ENCODE data around the gene SOX10. TPM values are rescaled to one million over a fixed set of nuclear protein-coding genes. Genes with fewer than 3 reads are reported as not detected.

Gene SOX10
- total RNA-seq, 1 experiment from 2014 or later: not detected

DNA sequence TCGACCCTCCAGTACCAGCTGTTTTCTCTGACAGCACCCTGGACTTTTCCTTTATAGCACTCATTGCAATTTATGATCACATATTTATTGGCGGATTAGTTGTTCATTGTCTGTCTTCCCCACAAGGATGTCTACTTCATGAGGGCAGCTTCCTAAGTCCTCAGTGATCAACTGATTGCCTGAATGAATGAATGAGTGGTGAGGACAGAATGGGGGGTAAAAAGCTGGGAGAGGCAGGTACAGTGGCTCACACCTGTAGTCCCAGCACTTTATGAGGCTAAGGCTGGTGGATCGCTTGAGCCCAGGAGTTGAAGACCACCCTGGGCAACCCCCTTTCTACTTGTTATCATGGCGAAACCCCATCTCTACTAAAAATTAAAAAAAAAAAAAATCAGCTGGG, 11.1 kb upstream of the SOX10 start:
- H3K9ac ChIP-seq (ENCODE audit: low read length): no peak overlapping the region
- no peaks in the 10 kb centered on the region for H4K20me1 ChIP-seq (ENCODE audit: insufficient read depth)
- TF ChIP-seq CBX3 (IDR thresholded peaks at IDR 0.05; ENCODE audit: low read depth): no peak
- TF ChIP-seq SIN3A (IDR thresholded peaks at IDR 0.05; ENCODE audit: low read depth): no peak
- no peak for TF ChIP-seq JUND (IDR thresholded peaks at IDR 0.05)
- no peak for TF ChIP-seq ZFX (IDR thresholded peaks at IDR 0.05)
- TF ChIP-seq EZH2 (IDR thresholded peaks at IDR 0.05): no peak
- TF ChIP-seq SRF (IDR thresholded peaks at IDR 0.05; ENCODE audit: low read depth): no peak
- TF ChIP-seq ELF1 (IDR thresholded peaks at IDR 0.05; ENCODE audit: borderline replicate concordance, low read depth): no peak
- TF ChIP-seq, protein P1, sequence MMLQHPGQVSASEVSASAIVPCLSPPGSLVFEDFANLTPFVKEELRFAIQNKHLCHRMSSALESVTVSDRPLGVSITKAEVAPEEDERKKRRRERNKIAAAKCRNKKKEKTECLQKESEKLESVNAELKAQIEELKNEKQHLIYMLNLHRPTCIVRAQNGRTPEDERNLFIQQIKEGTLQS (IDR thresholded peaks at IDR 0.05): no peak
- TF ChIP-seq RAD21 (IDR thresholded peaks at IDR 0.05; ENCODE audit: low read depth): no peak
- no peaks in the 10 kb centered on the region for H3K9me2 ChIP-seq (ENCODE audit: insufficient read depth)
- peaks cover 17 to 38% of the 10 kb centered on the region in 2 experiments for H3K4me1 ChIP-seq (ENCODE audit: control insufficient read depth in 1 of 2, insufficient read depth in 2 of 2, low read length in 2 of 2)
- no peak for DNase-seq (ENCODE audit: low read depth, low spot score)
- no TSS peak for BruUV-seq (replicated peaks)
- H3K27me3 ChIP-seq (ENCODE audit: insufficient read depth, low read length): no peaks in the 10 kb centered on the region
- H3K79me2 ChIP-seq (ENCODE audit: insufficient read depth, low read length): no peaks in the 10 kb centered on the region
- intact Hi-C loops (cut with micrococcal nuclease): no loop called here
- H3K36me3 ChIP-seq (ENCODE audit: control insufficient read depth in 1 of 2, insufficient read depth in 2 of 2, low read length in 2 of 2): no peaks in the 10 kb centered on the region
- H2AFZ ChIP-seq (ENCODE audit: low read depth, low read length, poor library complexity, severe bottlenecking): no peak overlapping the region
- H3K4me3 ChIP-seq (replicated peaks in 1 of 2; ENCODE audit: low read depth in 1 of 2, low read length in 2 of 2): no peak overlapping the region
- ChIA-PET RAD21 (ENCODE audit: low non-redundant PET in 1 of 2, low total read pairs in 2 of 2, uncharacterized antibody in 2 of 2, unreplicated experiment in 2 of 2) (no interaction called here), CTCF (interaction anchor here (0.6 kb wide), 1 partner anchor 108 kb away, joined by 3 read pairs; no protein-coding TSS in a partner anchor), POLR2A (no interaction called here)
- no peak for ATAC-seq
- H3K27ac ChIP-seq (ENCODE audit: low read depth, low read length): no peak overlapping the region
- no peaks in the 10 kb centered on the region for H3K9me3 ChIP-seq (ENCODE audit: control insufficient read depth in 1 of 2, insufficient read depth in 1 of 2, low read depth in 1 of 2, low read length in 2 of 2)
- H3K4me2 ChIP-seq (ENCODE audit: low read length): no peak overlapping the region

- ATAC-seq (no peak), DNase-seq (ENCODE audit: low read depth, low spot score) (no peak)
- Histone ChIP-seq H3K4me3 (replicated peaks in 1 of 2; ENCODE audit: low read depth in 1 of 2, low read length in 2 of 2) (no peak overlapping the region), H3K4me2 (ENCODE audit: low read length) (no peak overlapping the region), H3K27me3 (ENCODE audit: insufficient read depth, low read length) (no peaks in the 10 kb centered on the region), H4K20me1 (ENCODE audit: insufficient read depth) (no peaks in the 10 kb centered on the region), H3K9ac (ENCODE audit: low read length) (no peak overlapping the region), H3K36me3 (ENCODE audit: control insufficient read depth in 1 of 2, insufficient read depth in 2 of 2, low read length in 2 of 2) (no peaks in the 10 kb centered on the region), H2AFZ (ENCODE audit: low read depth, low read length, poor library complexity, severe bottlenecking) (no peak overlapping the region), H3K27ac (ENCODE audit: low read depth, low read length) (no peak overlapping the region), H3K9me3 (ENCODE audit: control insufficient read depth in 1 of 2, insufficient read depth in 1 of 2, low read depth in 1 of 2, low read length in 2 of 2) (no peaks in the 10 kb centered on the region), H3K79me2 (ENCODE audit: insufficient read depth, low read length) (no peaks in the 10 kb centered on the region), H3K9me2 (ENCODE audit: insufficient read depth) (no peaks in the 10 kb centered on the region), H3K4me1 (ENCODE audit: control insufficient read depth in 1 of 2, insufficient read depth in 2 of 2, low read length in 2 of 2) (peaks cover 12 to 33% of the 10 kb centered on the region in 2 experiments)
- intact Hi-C loops (cut with micrococcal nuclease): no loop called here
- CTCF ChIA-PET: no interaction called here
- BruUV-seq (replicated peaks): no TSS peak
- RAD21 ChIA-PET (ENCODE audit: low non-redundant PET in 1 of 2, low total read pairs in 2 of 2, uncharacterized antibody in 2 of 2, unreplicated experiment in 2 of 2): no interaction called here
- POLR2A ChIA-PET: no interaction called here
- no peak for TF ChIP-seq MAX (IDR thresholded peaks at IDR 0.05)
- TF ChIP-seq CTCF (IDR thresholded peaks at IDR 0.05 in 2 of 3, conservative IDR thresholded peaks at IDR 0.05 in 1 of 3; ENCODE audit: borderline replicate concordance in 1 of 3, insufficient read depth in 1 of 3, low read depth in 2 of 3, low read length in 2 of 3): no peak
- TF ChIP-seq EGR1 (IDR thresholded peaks at IDR 0.05; ENCODE audit: low read depth): no peak
- TF ChIP-seq, protein P2, sequence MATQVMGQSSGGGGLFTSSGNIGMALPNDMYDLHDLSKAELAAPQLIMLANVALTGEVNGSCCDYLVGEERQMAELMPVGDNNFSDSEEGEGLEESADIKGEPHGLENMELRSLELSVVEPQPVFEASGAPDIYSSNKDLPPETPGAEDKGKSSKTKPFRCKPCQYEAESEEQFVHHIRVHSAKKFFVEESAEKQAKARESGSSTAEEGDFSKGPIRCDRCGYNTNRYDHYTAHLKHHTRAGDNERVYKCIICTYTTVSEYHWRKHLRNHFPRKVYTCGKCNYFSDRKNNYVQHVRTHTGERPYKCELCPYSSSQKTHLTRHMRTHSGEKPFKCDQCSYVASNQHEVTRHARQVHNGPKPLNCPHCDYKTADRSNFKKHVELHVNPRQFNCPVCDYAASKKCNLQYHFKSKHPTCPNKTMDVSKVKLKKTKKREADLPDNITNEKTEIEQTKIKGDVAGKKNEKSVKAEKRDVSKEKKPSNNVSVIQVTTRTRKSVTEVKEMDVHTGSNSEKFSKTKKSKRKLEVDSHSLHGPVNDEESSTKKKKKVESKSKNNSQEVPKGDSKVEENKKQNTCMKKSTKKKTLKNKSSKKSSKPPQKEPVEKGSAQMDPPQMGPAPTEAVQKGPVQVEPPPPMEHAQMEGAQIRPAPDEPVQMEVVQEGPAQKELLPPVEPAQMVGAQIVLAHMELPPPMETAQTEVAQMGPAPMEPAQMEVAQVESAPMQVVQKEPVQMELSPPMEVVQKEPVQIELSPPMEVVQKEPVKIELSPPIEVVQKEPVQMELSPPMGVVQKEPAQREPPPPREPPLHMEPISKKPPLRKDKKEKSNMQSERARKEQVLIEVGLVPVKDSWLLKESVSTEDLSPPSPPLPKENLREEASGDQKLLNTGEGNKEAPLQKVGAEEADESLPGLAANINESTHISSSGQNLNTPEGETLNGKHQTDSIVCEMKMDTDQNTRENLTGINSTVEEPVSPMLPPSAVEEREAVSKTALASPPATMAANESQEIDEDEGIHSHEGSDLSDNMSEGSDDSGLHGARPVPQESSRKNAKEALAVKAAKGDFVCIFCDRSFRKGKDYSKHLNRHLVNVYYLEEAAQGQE (IDR thresholded peaks at IDR 0.05; ENCODE audit: low read depth): no peak
- TF ChIP-seq ZBTB33 (IDR thresholded peaks at IDR 0.05; ENCODE audit: extremely low read depth, insufficient replicate concordance, low read length): no peak
- TF ChIP-seq JUND (IDR thresholded peaks at IDR 0.05): no peak
- TF ChIP-seq FOSL1 (IDR thresholded peaks at IDR 0.05; ENCODE audit: low read depth): no peak
Measured at GRCh38 chr22:37994982-37995381, 10.6 kb upstream of the SOX10 start.
